Activated naive CD4-positive, alpha-beta T cell (primary cell): ENCODE results near the gene AQR.
"Not testable (repeated sequence)": the region's sequence is repeated elsewhere in the genome, so short reads cannot be mapped to it uniquely, and the experiment has no call there.

Experiments used
- DNase-seq, 4 experiments: peaks; one replicate each; lab custom pipeline; 2025; lab: John Stamatoyannopoulos, UW

Gene AQR

DNA sequence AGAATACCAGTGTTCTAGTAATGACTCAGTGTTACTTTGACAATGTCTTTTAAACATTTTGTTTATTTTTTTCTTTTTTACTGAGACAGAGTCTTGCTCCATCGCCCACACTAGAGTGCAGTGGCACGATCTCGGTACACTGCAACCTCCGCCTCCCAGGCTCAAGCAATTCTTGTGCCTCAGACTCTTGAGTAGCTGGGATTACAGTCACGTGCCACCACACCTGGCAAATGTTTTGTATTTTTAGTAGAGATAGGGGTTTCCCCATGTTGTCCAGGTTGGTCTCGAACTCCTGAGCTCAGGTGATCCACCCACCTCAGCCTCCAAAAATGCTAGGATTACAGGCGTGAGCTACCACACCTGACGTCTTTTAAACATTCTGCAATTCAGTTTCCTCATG lies 15.7 kb downstream of the AQR start:
- DNase-seq = no peak

GRCh38 chr15:34952481-34952880 lies 17.1 kb downstream of the AQR start:
- no peak for DNase-seq

- no peak for DNase-seq
These were observed 17.5 kb downstream of the AQR start for GRCh38 chr15:34951993-34952392.

GRCh38 chr15:34944936-34945335 lies 24.6 kb downstream of the AQR start:
- DNase-seq = no peak

DNA sequence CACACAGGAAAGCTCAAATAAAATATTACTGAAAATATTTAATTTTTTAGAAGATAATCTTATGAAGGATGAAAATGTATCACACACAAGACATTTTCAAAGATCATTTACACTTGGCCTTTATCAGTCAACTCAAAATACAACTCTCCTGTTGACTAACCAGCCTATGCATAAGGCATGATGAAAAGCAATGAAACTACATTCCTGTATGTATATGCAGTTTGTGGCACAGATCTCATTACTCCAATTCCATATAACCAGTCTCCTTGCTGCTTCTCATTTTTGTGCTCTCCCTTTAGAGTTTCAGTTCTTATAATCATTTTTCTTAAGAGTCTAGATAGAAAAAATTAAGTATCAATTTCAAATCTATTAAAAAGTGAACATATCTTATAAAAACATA lies 25.8 kb downstream of the AQR start:
- DNase-seq = no peak

GRCh38 chr15:34943264-34943663 lies 26.3 kb downstream of the AQR start:
- DNase-seq = not testable (repeated sequence)

DNA sequence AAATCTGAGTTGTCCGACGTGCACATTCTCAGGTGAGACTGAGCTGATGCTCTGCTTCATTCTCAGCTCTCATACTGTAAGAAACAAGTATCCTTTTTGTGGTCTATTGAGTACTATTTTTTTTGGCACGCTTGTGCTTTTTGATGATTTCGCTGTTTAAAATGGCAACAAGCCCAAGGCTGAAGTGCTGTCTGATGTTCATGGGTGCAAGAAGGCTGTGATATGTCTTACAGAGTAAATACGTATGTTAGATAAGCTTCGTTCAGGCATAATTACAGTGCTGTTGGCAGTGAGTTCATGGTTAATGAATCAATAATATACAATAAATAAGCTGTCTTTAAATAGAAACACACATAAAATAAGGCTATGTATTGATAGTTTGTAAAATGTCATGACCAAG lies 27.2 kb downstream of the AQR start:
- DNase-seq = no peak

DNA sequence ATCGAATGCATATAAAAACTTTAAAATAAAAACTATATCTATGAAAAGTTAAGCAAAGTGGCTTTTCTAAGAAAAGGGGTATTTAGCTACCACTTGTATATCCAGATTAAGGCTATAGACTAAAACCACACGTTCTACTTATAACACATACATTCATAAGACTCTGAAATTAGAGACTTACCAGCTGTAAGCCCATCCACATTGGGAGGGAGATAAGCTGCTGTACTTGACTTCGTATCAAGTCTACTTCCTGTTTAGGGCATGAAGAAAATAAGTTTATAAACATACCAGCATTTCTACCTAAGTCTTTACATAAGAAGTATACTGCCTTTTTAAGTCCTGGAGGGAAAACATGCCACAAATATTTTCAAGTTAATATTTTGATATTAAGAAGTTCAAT lies 27.7 kb downstream of the AQR start:
- no peak for DNase-seq

DNA sequence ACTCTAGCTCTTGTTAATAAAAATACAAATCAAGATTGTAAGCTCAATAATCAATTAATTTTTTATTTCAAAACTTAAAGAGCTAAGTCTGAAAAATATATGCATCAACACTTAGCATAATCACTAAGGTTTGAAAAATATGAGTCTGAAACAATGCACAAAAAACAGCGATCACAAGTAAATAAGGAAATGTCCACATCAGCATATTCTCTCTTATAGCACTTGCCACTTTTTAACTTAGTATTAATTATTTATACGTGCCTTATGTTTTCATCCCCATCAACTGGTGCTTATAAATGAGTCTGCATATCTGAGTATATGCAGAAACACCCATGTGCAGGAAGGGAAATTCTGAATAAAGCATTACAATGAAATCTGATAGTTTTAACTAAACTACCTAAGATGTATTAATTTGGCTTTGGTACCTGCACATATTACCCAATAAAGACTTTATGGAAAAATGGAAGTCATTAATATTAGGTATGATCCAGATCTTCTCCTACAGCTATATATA lies 28.3 kb downstream of the AQR start:
- no peak for DNase-seq

- no peak for DNase-seq
These were observed 36.0 kb downstream of the AQR start for GRCh38 chr15:34933432-34933975.

- DNase-seq = not testable (repeated sequence)
These were observed 41.2 kb downstream of the AQR start for GRCh38 chr15:34928349-34928748.

GRCh38 chr15:34927726-34928125 lies 41.8 kb downstream of the AQR start:
- no peak for DNase-seq

DNA sequence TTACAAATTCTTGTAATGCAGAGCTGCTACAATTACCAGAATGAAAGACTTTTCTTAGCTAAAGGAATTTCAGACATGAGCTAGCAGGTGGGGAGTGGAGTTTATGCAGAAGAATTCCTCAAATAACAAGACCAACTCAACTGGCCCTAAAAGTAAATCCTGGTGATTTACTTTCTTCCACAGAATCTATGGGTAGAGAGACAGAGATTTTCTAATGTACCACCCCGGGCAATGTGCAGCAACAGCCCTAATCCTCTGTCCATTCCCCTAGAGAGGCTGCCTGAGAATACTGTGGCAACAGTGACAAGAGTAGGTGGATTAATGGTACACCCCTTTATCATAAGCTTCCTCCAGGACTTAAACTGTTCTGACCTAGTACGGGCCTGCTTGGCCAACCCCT lies 55.2 kb downstream of the AQR start:
- DNase-seq = no peak

GRCh38 chr15:34905047-34905446 lies 64.5 kb downstream of the AQR start:
- no peak for DNase-seq

- no peak for DNase-seq
These were observed 65.0 kb downstream of the AQR start for GRCh38 chr15:34904527-34904926.

DNA sequence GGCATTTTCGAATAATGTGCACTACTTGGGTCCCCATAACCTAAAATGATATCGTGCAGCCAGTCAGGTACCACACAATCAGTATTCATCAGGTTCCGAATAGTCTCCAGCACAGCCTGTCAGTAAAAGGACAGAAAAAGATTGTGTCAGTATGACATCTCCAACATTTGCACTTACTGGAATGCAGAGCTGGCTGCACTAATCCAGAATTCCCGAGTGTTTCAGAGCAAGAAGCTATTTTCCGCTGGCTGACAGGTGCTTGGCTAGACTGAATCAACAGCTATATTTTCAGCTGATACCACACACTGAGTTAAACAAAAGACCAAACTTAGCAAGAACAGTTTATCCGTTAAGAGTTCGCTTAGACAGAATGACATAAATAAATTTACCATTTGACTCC lies 68.8 kb downstream of the AQR start:
- no peak for DNase-seq

DNA sequence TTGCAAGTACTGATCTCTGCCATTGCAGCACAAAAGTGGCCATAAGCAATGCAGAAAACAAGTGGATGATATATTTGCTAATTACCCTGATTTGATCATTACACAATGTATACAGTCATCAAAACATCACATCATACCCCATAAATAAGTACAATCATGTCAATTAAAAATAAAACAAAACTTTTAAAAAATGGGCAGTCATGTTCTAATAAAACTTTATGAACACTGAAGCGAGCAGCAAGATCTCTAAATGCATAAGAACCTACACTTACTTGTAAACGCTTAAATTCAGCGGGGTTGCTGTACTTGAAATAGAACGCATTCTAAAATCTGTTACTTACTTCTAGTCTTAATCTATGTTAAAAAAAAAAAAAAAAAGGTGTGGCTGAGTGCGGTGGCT lies 73.4 kb downstream of the AQR start:
- no peak for DNase-seq

DNA sequence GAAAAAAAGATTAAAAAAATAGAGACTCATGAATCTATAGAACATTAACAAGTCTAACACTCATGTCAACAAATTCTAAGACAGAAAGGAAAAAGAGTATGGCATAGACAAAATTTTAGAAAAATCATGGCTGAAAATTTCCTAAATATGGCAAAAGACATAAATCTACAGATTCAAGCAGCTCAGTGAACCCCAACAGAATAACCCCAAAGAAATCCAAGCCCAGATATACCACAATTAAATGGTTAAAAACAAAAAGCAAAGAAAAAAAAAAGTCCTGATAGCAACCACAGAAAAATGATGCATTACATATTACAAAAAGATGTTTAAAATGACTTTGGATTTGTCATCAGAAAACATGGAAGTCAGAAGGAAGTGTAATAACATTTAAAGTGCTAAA lies 75.6 kb downstream of the AQR start:
- DNase-seq = no peak

DNA sequence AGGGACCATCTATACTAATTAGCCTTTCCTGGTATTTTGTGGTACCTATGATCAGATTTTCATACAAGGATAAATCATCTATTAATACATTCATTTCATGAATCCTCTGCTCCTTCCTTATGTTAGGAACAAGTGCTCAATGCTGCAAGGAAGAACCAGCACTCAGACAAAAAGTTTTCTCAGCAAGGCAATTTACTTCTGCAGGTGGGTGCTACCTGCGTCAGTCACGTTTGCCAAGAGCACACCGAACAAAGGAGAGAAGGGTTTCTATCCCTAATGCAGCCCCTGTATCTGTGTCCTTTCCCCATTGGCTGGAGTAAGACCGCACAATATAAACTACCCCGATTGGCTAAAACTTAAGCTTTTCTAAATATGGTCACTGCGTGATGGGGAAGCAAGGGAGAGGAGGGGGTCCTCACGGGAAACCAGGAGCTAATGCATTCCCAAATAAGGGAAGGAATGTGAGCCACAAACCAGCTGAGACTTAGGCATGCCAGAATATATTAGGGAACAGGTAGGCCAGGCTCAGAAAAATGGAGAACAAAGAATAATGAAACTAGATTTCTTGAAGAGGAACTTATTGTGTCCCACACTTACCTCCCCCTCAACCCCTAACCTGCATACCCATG lies 76.5 kb downstream of the AQR start:
- DNase-seq = no peak

GRCh38 chr15:34890424-34890823 lies 79.1 kb downstream of the AQR start:
- no peak for DNase-seq

GRCh38 chr15:34889476-34889875 lies 80.1 kb downstream of the AQR start:
- no peak for DNase-seq

GRCh38 chr15:34886134-34886533 lies 83.4 kb downstream of the AQR start:
- no peak for DNase-seq

GRCh38 chr15:34883633-34884032 lies 85.9 kb downstream of the AQR start:
- no peak for DNase-seq

DNA sequence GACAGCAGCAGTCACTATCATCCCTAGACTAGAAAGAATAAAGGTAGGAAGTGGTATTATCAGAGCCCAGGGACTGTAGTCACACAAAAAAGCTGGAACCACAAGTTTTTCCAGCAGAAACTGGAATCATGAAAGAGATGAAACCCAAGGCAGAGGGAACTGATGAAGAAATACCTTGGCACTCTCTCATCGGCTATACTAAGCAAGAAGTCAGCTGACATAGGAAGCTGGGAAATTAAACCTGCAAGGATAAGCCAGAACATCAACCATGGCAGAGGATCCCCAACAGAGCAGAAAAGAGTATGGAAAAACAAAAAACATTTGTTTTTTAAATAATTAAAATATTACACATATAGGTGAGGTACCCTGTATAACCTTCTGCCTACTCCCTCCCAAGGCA lies 86.5 kb downstream of the AQR start:
- no peak for DNase-seq
